H9 (cell line): ENCODE results near the gene CNMD. TPM values are rescaled to one million over a fixed set of nuclear protein-coding genes. Genes with fewer than 3 reads are reported as not detected.

ENCODE experiments used
- DNase-seq: peaks from one replicate; pipeline ENCODE4 v3.0.0-alpha.2; 2017
- H2AFZ ChIP-seq: one replicate; pipeline ENCODE4 v1.6.1; 2013; ENCODE audit warnings: mild to moderate bottlenecking, low read length, control low read depth, moderate library complexity
- H2AK5ac ChIP-seq: 2 replicates; pipeline ENCODE4 v1.6.1; 2013; ENCODE audit warnings: low read length, control low read depth, mixed read lengths; ENCODE audit not compliant: insufficient read length
- H2BK120ac ChIP-seq: one replicate; pipeline ENCODE4 v1.6.1; 2013; ENCODE audit warnings: low read depth, mild to moderate bottlenecking, low read length, control low read depth, inconsistent platforms; ENCODE audit not compliant: poor library complexity, severe bottlenecking
- H2BK12ac ChIP-seq: 2 replicates; pipeline ENCODE4 v1.6.1; 2013; ENCODE audit warnings: low read length, control low read depth, mixed read lengths, low read depth; ENCODE audit not compliant: insufficient read length
- H2BK15ac ChIP-seq: 2 replicates; pipeline ENCODE4 v1.6.1; 2013; ENCODE audit warnings: low read depth, low read length, control low read depth
- H2BK20ac ChIP-seq: one replicate; pipeline ENCODE4 v1.6.1; 2013; ENCODE audit warnings: low read depth, mild to moderate bottlenecking, low read length, control low read depth, inconsistent platforms; ENCODE audit not compliant: poor library complexity, severe bottlenecking
- H2BK5ac ChIP-seq: 2 replicates; pipeline ENCODE4 v1.6.1; 2013; ENCODE audit warnings: low read length, control low read depth, mixed read lengths; ENCODE audit not compliant: insufficient read length
- H3K14ac ChIP-seq: 2 replicates; pipeline ENCODE4 v1.6.1; 2013; ENCODE audit warnings: low read length, control low read depth; ENCODE audit not compliant: insufficient read depth
- H3K18ac ChIP-seq: 2 replicates; pipeline ENCODE4 v1.6.1; 2013; ENCODE audit warnings: low read depth, mild to moderate bottlenecking, mixed read lengths, low read length, control low read depth; ENCODE audit not compliant: insufficient read length
- H3K23ac ChIP-seq: 2 replicates; pipeline ENCODE4 v1.6.1; 2013; ENCODE audit warnings: low read length, control low read depth, mixed read lengths, low read depth; ENCODE audit not compliant: insufficient read length
- H3K23me2 ChIP-seq: 2 replicates; pipeline ENCODE4 v1.6.1; 2013; ENCODE audit warnings: low read depth, mild to moderate bottlenecking, mixed read lengths, low read length, control low read depth; ENCODE audit not compliant: insufficient read length, poor library complexity, severe bottlenecking
- H3K27ac ChIP-seq: 2 replicates; pipeline ENCODE4 v1.5.1; 2013; ENCODE audit warnings: low read length, control low read depth, mixed read lengths, low read depth; ENCODE audit not compliant: insufficient read length
- H3K27me3 ChIP-seq: 2 replicates; pipeline ENCODE4 v1.6.1; 2013; ENCODE audit warnings: low read length, control low read depth, inconsistent platforms; ENCODE audit not compliant: insufficient read depth
- H3K4ac ChIP-seq: 2 replicates; pipeline ENCODE4 v1.6.1; 2013; ENCODE audit warnings: low read depth, mild to moderate bottlenecking, control low read depth, inconsistent platforms, low read length, moderate library complexity
- H3K4me1 ChIP-seq: 2 replicates; pipeline ENCODE4 v1.6.1; 2013; ENCODE audit warnings: low read length, control low read depth, inconsistent platforms; ENCODE audit not compliant: insufficient read depth
- H3K4me2 ChIP-seq: 2 replicates; pipeline ENCODE4 v1.6.1; 2013; ENCODE audit warnings: low read length, control low read depth, mixed read lengths; ENCODE audit not compliant: insufficient read length, insufficient read depth
- H3K56ac ChIP-seq: 2 replicates; pipeline ENCODE4 v1.6.1; 2013; ENCODE audit warnings: low read depth, mild to moderate bottlenecking, mixed read lengths, low read length, control low read depth; ENCODE audit not compliant: insufficient read length
- H3K79me1 ChIP-seq: 2 replicates; pipeline ENCODE4 v1.6.1; 2013; ENCODE audit warnings: low read depth, mild to moderate bottlenecking, moderate library complexity, low read length, control low read depth, inconsistent platforms; ENCODE audit not compliant: insufficient read depth, poor library complexity, severe bottlenecking
- H3K79me2 ChIP-seq: 2 replicates; pipeline ENCODE4 v1.6.1; 2013; ENCODE audit warnings: low read length, control low read depth, inconsistent platforms; ENCODE audit not compliant: insufficient read depth
- H3K9ac ChIP-seq: 2 replicates; pipeline ENCODE4 v1.6.1; 2013; ENCODE audit warnings: low read length, control low read depth, mixed read lengths; ENCODE audit not compliant: insufficient read length; ENCODE audit errors: extremely low read depth
- H3K9me3 ChIP-seq: one replicate; pipeline ENCODE4 v1.6.1; 2013; ENCODE audit warnings: low read depth, low read length, inconsistent platforms; ENCODE audit not compliant: control insufficient read depth
- H3T11ph ChIP-seq: one replicate; pipeline ENCODE4 v1.6.1; 2013; ENCODE audit warnings: mild to moderate bottlenecking, low read length, control low read depth, inconsistent platforms
- H4K20me1 ChIP-seq: one replicate; pipeline ENCODE4 v1.6.1; 2013; ENCODE audit not compliant: control insufficient read depth, insufficient read length, insufficient read depth
- H4K5ac ChIP-seq: 2 replicates; pipeline ENCODE4 v1.6.1; 2013; ENCODE audit warnings: low read depth, mild to moderate bottlenecking, mixed read lengths, low read length, control low read depth; ENCODE audit not compliant: insufficient read length
- H4K8ac ChIP-seq: replicated peaks from 2 replicates; pipeline ENCODE4 v1.6.1; 2013; ENCODE audit warnings: low read length, control low read depth, mixed read lengths, low read depth; ENCODE audit not compliant: insufficient read length
- H4K91ac ChIP-seq: 2 replicates; pipeline ENCODE4 v1.6.1; 2013; ENCODE audit warnings: low read depth, mild to moderate bottlenecking, moderate library complexity, mixed read lengths, low read length, control low read depth; ENCODE audit not compliant: insufficient read length
- H3K27ac Mint-ChIP-seq, 3 experiments: 2 replicates in 2 of 3; 3 replicates in 1 of 3; pipeline ENCODE4 v1.8.0; 2020 to 2021; ENCODE audit warnings: mixed read lengths in 3 of 3, mild to moderate bottlenecking in 1 of 3, moderate library complexity in 1 of 3
- H3K27me3 Mint-ChIP-seq: 2 replicates; pipeline ENCODE4 v1.8.0; 2021; ENCODE audit warnings: low read depth, mild to moderate bottlenecking, moderate library complexity, mixed read lengths
- H3K36me3 Mint-ChIP-seq, 3 experiments: 2 replicates in 2 of 3; 3 replicates in 1 of 3; pipeline ENCODE4 v1.8.0; 2020 to 2021; ENCODE audit warnings: low read depth in 3 of 3, mixed read lengths in 3 of 3; ENCODE audit not compliant: insufficient read depth in 1 of 3
- H3K4me1 Mint-ChIP-seq, 2 experiments: 2 replicates each; pipeline ENCODE4 v1.8.0; 2020; ENCODE audit warnings: mixed read lengths in 2 of 2
- H3K4me3 Mint-ChIP-seq, 2 experiments: 2 replicates in 1 of 2; 3 replicates in 1 of 2; pipeline ENCODE4 v1.8.0; 2020 to 2021; ENCODE audit warnings: mild to moderate bottlenecking in 2 of 2, mixed read lengths in 2 of 2, moderate library complexity in 1 of 2
- H3K9me3 Mint-ChIP-seq, 2 experiments: 2 replicates in 1 of 2; 3 replicates in 1 of 2; pipeline ENCODE4 v1.8.0; 2020; ENCODE audit warnings: mild to moderate bottlenecking in 2 of 2, mixed read lengths in 2 of 2, moderate library complexity in 1 of 2
- WGBS: extraction: QIAGEN DNeasy Blood & Tissue Kit; methylation state at CpG from one replicate; pipeline ENCODE4 v1.1.7; 2013; ENCODE audit warnings: missing lambda C conversion rate, low lambda C conversion rate, mixed read lengths; ENCODE audit not compliant: insufficient read length; ENCODE audit errors: extremely low coverage; 5-methylcytosine and 5-hydroxymethylcytosine counted together
- total RNA-seq: library from RNA; stranded (reverse); gene quantifications from 2 replicates; pipeline ENCODE4 v1.2.1, GENCODE V29; 2021
- TF ChIP-seq, protein P1 (sequence below): fragments of 200-600 bp; sonication (generic); conservative IDR thresholded peaks from 3 replicates; pipeline ENCODE4 v1.8.0; 2021; ENCODE audit warnings: antibody characterized with exemption, mild to moderate bottlenecking

The CNMD gene
- total RNA-seq, 1 experiment from 2014 or later: 96.0 TPM

DNA sequence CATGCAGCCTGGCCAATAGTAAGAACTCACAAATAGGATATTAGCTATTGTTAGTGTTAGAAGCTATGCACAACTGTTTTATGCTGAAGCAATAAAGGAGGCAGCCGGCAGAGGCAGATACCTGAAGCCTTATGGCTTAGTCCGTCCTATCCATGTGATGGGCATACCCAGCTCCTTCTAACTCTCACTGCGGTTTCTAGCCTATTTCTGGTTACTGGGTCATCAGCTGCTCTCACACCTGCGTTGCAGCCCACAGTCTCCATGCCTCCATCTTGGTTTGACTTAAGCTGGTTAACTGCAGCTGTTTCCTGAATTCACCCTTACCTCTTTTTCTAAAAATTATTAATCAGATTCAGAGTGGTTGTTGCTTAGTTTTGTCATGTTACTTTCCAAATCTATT lies 40.5 kb upstream of the CNMD start:
- Histone ChIP-seq H2BK120ac (no peak overlapping the region), H4K20me1 (no peaks in the 10 kb centered on the region), H3K79me2 (no peaks in the 10 kb centered on the region), H2BK12ac (no peak overlapping the region), H3K18ac (no peak overlapping the region), H2BK15ac (no peak overlapping the region), H3K27me3 (no peaks in the 10 kb centered on the region), H4K8ac (no peak overlapping the region), H3K4me2 (no peak overlapping the region), H2AK5ac (no peak overlapping the region), H3K4me1 (no peaks in the 10 kb centered on the region), H4K5ac (no peak overlapping the region), H2BK20ac (no peak overlapping the region), H3K23ac (no peak overlapping the region), H4K91ac (no peak overlapping the region), H3K9ac (no peak overlapping the region), H3T11ph (no peak overlapping the region), H3K4ac (no peak overlapping the region), H3K23me2 (no peaks in the 10 kb centered on the region), H3K9me3 (no peaks in the 10 kb centered on the region), H2AFZ (no peak overlapping the region), H3K56ac (no peak overlapping the region), H3K14ac (no peak overlapping the region), H3K79me1 (no peaks in the 10 kb centered on the region), H2BK5ac (no peak overlapping the region), H3K27ac (no peak overlapping the region)
- Mint-ChIP-seq H3K27me3 (peaks cover 2% of the 10 kb centered on the region; the same call in 1 of the 2 replicates), H3K36me3 (no peaks in the 10 kb centered on the region; a peak in 1 of 7 replicates), H3K9me3 (no peaks in the 10 kb centered on the region), H3K4me1 (peaks cover 0 to 9% of the 10 kb centered on the region in 2 experiments; a peak in 2 of 4 replicates), H3K4me3 (no peak overlapping the region), H3K27ac (no peak overlapping the region)
- DNase-seq: no peak
- TF ChIP-seq, protein P1, sequence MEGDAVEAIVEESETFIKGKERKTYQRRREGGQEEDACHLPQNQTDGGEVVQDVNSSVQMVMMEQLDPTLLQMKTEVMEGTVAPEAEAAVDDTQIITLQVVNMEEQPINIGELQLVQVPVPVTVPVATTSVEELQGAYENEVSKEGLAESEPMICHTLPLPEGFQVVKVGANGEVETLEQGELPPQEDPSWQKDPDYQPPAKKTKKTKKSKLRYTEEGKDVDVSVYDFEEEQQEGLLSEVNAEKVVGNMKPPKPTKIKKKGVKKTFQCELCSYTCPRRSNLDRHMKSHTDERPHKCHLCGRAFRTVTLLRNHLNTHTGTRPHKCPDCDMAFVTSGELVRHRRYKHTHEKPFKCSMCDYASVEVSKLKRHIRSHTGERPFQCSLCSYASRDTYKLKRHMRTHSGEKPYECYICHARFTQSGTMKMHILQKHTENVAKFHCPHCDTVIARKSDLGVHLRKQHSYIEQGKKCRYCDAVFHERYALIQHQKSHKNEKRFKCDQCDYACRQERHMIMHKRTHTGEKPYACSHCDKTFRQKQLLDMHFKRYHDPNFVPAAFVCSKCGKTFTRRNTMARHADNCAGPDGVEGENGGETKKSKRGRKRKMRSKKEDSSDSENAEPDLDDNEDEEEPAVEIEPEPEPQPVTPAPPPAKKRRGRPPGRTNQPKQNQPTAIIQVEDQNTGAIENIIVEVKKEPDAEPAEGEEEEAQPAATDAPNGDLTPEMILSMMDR: no peak
- no CpG with 5 or more reads among the region's 4 CpGs for WGBS
